ENCODE measurements around the gene FLNB.
A peak's percentile ranks its signal among the peaks of the same experiment; 100 is the strongest.

The FLNB gene

DNA sequence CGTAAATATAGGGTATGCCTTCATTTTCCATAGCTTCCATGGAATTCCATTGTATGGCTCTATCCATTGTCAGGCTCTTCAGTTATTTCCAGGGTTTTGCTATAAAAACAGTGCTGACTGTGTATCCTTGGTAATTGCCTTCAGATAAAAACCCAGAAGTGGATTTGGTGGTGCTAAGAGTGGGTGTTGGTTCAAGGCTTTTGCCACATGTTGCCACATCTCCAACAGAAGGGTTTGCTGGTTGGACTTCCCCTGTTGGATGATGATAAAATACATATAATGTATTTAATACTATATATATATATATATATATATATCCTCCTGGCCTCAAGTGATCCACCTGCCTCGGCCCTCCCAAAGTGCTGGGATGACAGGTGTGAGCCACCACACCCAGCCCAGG lies 97.8 kb downstream of the FLNB start:
- no peak for DNase-seq (ENCODE audit: low read depth in 3 of 3)

DNA sequence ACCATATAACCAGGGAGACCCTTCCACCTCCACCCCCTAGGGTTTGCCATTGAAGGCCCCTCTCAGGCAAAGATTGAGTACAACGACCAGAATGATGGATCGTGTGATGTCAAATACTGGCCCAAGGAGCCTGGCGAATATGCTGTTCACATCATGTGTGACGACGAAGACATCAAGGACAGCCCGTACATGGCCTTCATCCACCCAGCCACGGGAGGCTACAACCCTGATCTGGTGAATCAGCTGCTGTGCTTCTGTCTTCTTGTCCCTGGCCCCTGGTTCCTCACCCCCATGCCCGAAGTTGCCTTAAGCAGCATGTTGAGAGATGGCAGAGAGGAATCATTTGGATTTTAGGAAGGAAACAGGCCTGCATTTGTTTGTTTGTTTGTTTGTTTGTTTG lies 98.4 kb downstream of the FLNB start:
- DNase-seq (ENCODE audit: low read depth in 3 of 3), result no peak

DNA sequence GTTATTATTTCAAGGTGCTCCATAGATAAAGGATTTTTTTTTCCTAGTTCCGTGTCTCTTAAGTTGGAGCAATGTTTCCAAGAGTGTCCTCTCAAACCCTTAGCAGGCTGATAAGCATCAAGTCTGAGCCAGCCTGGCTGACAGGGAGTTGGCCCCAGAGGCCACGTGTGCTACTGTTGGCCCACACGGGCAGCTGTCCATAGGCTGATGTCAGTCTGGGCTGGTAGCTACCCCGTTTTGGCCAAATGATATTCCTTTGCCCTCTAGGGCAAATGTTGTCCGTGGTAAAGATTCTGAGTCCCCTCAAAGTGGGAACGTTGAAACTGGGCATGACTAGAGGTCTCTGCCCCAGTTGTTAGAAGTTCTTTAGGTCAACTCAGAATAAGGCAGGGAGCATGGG lies 99.4 kb downstream of the FLNB start:
- DNase-seq (ENCODE audit: low read depth in 3 of 3), result no peak

- no peak for DNase-seq (ENCODE audit: low read depth in 3 of 3)
Measured at GRCh38 chr3:58109752-58110151, 101.5 kb downstream of the FLNB start.

DNA sequence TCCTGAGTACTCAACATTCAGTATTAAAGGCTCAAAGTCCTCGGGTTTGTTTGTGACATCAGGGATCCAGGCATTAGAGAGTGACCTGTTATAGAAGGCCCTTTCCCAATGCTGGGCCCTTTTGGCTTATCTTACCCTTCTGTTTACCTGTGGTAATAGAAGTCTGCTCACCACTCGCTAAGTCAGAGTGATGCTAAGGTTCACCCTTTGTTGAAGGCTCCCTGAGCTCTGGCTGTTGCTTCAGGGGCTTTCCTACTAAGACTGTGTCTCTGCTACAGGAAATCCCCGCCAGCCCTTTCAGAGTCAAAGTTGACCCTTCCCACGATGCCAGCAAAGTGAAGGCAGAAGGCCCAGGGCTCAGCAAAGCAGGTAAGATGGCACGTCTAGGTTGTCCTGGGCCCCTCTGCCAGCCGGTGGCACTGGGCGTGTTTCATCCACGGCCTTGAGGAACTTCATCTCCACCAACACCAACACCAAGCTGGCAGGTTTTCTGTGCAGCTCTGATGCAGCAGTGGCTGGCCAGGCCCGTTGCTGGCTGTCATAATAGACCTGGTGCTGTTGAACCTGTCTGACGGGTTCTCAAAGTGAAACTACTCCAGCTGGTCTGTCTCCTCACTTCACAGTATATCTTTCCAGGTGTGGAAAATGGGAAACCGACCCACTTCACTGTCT lies 103.4 kb downstream of the FLNB start:
- no peak for DNase-seq (ENCODE audit: low read depth in 3 of 3)

GRCh38 chr3:58112185-58112535 lies 103.9 kb downstream of the FLNB start:
- no peak for DNase-seq (ENCODE audit: low read depth in 3 of 3)

DNA sequence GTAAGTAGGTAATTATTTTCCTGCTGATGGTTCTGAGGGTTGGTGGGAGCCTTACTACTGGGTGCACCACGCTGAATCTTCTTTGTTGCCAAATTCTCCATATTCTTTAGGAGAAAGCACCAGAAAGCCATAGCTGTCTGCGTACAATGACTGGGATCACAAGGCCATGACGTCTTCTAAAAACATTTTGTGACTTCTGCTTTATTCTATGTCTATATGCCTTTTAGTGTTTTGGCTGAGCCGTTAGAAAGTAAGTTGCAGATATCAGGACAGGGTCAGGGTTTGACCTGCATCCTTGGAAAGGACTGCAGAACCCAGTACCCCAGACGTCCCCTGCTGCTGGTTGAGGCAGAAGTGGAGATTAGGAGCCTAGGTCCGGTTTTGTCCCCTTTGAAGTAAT lies 107.0 kb downstream of the FLNB start:
- DNase-seq (ENCODE audit: low read depth in 3 of 3), result no peak

GRCh38 chr3:58116161-58116955 lies 108.1 kb downstream of the FLNB start:
- peak in 2 of 3 experiments; percentile 25 to 33 for DNase-seq (ENCODE audit: low read depth in 3 of 3)

GRCh38 chr3:58116985-58117384 lies 108.8 kb downstream of the FLNB start:
- no peak for DNase-seq (ENCODE audit: low read depth in 3 of 3)

DNA sequence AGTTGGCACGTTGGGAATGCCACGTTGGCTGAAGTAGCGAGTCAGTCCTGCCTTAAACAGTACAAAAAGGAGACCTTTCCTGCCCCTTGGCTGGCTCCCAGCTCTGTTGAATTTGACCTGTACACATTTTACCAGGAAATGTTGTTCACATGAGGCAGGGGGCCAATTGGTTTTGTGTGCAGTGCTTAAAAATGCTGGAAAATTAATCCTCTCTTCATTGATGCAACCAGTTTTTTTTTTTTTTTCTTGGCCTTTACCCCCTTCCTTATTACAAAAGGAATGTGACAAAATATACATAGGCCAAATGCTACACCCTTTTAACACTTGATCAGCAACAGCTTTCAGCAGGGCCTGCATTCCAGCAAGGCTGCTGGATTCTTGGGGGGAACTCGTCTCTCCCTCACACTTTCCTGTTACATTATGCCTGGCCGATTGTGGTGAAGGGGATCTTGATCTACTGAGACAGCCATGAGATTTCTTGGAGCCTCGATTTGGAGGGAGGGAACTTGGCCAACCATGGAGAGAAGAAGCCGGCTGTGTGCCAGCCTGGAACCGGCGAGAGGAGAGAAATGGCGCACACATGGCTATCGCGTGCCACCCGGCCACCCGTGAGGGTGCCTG lies 109.4 kb downstream of the FLNB start:
- no peak for DNase-seq (ENCODE audit: low read depth in 3 of 3)

GRCh38 chr3:58119186-58119585 lies 111.0 kb downstream of the FLNB start:
- no peak for DNase-seq (ENCODE audit: low read depth in 3 of 3)

GRCh38 chr3:58120075-58120812 lies 112.0 kb downstream of the FLNB start:
- no peak for DNase-seq (ENCODE audit: low read depth in 3 of 3)

DNA sequence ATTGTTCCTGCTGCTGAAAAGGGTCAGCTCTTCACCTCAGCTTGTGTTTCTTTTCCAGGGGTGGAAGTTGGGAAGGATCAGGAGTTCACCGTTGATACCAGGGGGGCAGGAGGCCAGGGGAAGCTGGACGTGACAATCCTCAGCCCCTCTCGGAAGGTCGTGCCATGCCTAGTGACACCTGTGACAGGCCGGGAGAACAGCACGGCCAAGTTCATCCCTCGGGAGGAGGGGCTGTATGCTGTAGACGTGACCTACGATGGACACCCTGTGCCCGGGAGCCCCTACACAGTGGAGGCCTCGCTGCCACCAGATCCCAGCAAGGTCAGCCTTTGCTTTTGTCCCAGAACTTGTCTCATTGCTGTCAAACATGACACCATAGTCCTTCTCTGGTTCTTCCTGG lies 113.0 kb downstream of the FLNB start:
- DNase-seq (ENCODE audit: low read depth in 3 of 3), result no peak

GRCh38 chr3:58122936-58123700 lies 114.9 kb downstream of the FLNB start:
- DNase-seq (ENCODE audit: low read depth in 3 of 3), result no peak

DNA sequence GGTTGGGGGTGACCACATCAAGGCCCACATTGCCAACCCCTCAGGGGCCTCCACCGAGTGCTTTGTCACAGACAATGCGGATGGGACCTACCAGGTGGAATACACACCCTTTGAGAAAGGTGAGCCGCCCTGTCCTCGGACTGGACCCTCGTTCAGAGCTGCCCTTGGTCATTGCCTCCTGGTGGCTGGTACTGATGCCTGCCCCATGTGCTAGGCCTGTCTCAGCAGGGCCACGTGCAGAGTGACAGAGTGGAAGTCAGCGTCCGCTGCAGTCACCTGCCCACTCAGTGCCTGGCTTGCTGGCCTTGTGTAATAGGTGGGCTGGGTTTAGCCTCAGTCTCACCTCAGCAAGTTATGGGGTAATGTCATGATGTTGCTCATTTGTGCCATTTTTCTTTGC lies 116.2 kb downstream of the FLNB start:
- DNase-seq (ENCODE audit: low read depth in 3 of 3), result no peak

DNA sequence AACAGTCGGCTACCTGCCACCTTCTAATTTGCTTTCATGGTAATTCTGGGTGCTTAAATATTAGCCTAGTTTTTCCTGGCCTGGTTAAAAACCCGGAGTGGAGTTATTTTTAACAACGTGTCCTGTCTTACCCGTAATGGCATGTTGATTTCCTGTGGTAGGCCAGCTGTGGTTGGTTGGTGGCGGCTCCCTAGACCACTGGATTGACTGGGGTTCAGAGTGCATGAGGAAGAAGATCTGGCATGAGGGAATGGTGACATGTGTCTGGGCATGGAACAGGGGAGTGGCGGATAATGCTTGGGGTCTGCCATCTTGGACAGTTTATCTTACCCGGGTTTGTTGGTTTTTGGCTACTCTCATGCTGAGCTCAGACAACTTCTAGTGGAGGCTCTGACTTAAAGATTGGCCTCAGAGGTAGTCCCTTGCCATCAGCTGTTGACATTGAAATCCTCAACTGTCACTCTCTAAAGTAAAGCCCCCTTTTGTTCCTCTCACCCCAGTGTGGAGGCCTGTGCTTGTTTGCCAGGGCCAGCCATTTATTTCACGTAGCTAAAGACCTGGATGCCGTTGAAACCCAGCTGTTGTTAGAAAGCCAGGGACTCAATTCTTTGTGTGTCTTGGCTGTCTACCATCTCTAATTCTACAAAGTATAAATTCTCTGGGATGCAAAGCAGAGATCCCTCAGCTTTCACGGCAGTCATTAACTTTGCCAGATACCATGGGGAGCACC lies 121.0 kb downstream of the FLNB start:
- no peak for DNase-seq (ENCODE audit: low read depth in 3 of 3)

GRCh38 chr3:58130591-58130990 lies 122.4 kb downstream of the FLNB start:
- no peak for DNase-seq (ENCODE audit: low read depth in 3 of 3)

- DNase-seq (ENCODE audit: low read depth in 3 of 3), result no peak
Measured at GRCh38 chr3:58131101-58131825, 123.0 kb downstream of the FLNB start.

GRCh38 chr3:58132850-58133249 lies 124.6 kb downstream of the FLNB start:
- DNase-seq (ENCODE audit: low read depth in 3 of 3), result no peak

DNA sequence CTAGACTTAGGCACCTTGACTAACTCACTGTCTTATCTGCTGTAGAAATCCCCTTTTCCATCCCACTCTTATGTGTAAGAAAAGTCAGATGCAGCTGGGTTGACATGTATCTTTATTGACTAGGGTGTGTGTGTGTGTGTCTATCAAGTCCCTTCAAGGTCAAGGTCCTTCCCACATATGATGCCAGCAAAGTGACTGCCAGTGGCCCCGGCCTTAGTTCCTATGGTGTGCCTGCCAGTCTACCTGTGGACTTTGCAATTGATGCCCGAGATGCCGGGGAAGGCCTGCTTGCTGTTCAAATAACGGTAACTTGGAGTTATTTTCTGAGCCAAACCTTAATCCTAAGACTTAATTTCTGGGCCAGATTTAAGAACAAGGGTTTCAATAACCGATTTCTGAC lies 126.2 kb downstream of the FLNB start:
- DNase-seq (ENCODE audit: low read depth in 3 of 3), result no peak

All from stimulated activated CD4-positive, alpha-beta T cell treated with anti-CD3 and anti-CD28 coated beads, TNF-alpha, amount 100 ng/mL, for 4 hours (primary cell).